Adrenal gland (tissue), 12 donors: ENCODE results near the gene BPIFB6. TPM values are rescaled to one million over a fixed set of nuclear protein-coding genes. Genes with fewer than 3 reads are reported as not detected.
"Not testable (repeated sequence)": the region's sequence is repeated elsewhere in the genome, so short reads cannot be mapped to it uniquely, and the experiment has no call there.

ENCODE experiments used
- DNase-seq, 7 donors: peaks; one replicate each; pipeline ENCODE4 v3.0.0-alpha.2; 2019 to 2020
- H3K27ac ChIP-seq, 5 donors: fragments of 200-600 bp; sonication (generic) in 4 of 5; 1 replicate in 3 of 5; 2 replicates in 2 of 5; pipeline versions ENCODE4 v1.5.1 to v1.8.0; 2016 to 2020; ENCODE audit warnings: mild to moderate bottlenecking in 1 of 5
- H3K27me3 ChIP-seq: fragments of 200-600 bp; 2 replicates; pipeline ENCODE4 v1.8.0; 2021
- H3K36me3 ChIP-seq, 2 donors: fragments of 200-600 bp; replicated peaks in 1 of 2; 1 replicate in 1 of 2; 2 replicates in 1 of 2; pipeline versions ENCODE4 v1.5.1 to v1.8.0; 2018 to 2022
- H3K4me1 ChIP-seq, 2 donors: fragments of 200-600 bp; replicated peaks in 1 of 2; 1 replicate in 1 of 2; 2 replicates in 1 of 2; pipeline versions ENCODE4 v1.5.1 to v1.8.0; 2018 to 2021
- H3K4me3 ChIP-seq, 4 donors: fragments of 200-600 bp; sonication (generic) in 3 of 4; one replicate each; pipeline ENCODE4 v1.5.1; 2016 to 2018
- H3K9me3 ChIP-seq, 3 donors: fragments of 200-600 bp; sonication (generic) in 1 of 3; replicated peaks in 1 of 3; 1 replicate in 2 of 3; 2 replicates in 1 of 3; pipeline versions ENCODE4 v1.5.1 to v1.8.0; 2016 to 2021
- CTCF ChIP-seq, 6 experiments: fragments of 450-650 bp in 4 of 6; fragments of 200-600 bp in 2 of 6; sonication (generic) in 1 of 6; IDR thresholded peaks; 1 replicate in 5 of 6; 2 replicates in 1 of 6; pipeline versions ENCODE4 v1.5.1 to v1.8.0; 2016 to 2021; ENCODE audit warnings: antibody characterized with exemption in 6 of 6, mild to moderate bottlenecking in 2 of 6, moderate library complexity in 1 of 6
- POLR2A ChIP-seq, 2 donors: fragments of 450-650 bp; IDR thresholded peaks; one replicate each; pipeline ENCODE4 v1.6.1; 2017; ENCODE audit warnings: antibody characterized with exemption in 2 of 2, mild to moderate bottlenecking in 2 of 2, moderate library complexity in 1 of 2
- WGBS, 4 donors: extraction: QIAGEN DNeasy Blood & Tissue Kit in 2 of 4; methylation state at CpG; one replicate each; pipeline versions ENCODE4 v1.1.5 to v1.1.7; 2013 to 2017; 5-methylcytosine and 5-hydroxymethylcytosine counted together
- intact Hi-C, 2 donors: fragments of 100-400 bp; cut with DNase I; formaldehyde crosslinking; loops; one replicate each; pipeline versions ENCODE4 v1.14.1 to v1.15.0; 2022 to 2023
- polyA plus RNA-seq, 3 donors: library from polyadenylated mRNA; stranded (reverse); fragments of 200-250 nt in 2 of 3; fragments of 350-450 nt in 1 of 3; fragmentation: Illumina TruSeq in 1 of 3; extraction: RNeasy Lipid Tissue Mini Kit (QIAGEN cat#74804) in 1 of 3; gene quantifications; one replicate each; pipeline ENCODE4 v1.2.3, GENCODE V29; 2013 to 2014
- total RNA-seq, 9 donors: library from RNA; depleted of rRNA in 4 of 9; stranded (reverse); fragments of >200 nt in 4 of 9; fragments of 120-200 nt in 1 of 9; fragmentation: NEBNext Ultra II Directional in 1 of 9; extraction: Animal tissue kit (Norgen Biotek cat#: 25700) in 1 of 9; gene quantifications; one replicate each; pipeline versions ENCODE4 v1.1.0 to v1.2.4, GENCODE V29; 2013 to 2023
- donor health status: healthy with polysubstance abuse.
- donor health status: Bipolar disorder and iron deficiency.
- donor health status: DM: yes; HTN: yes; CAD: no.
- donor health status: DM: no; HTN: no; CAD: no.
- donor health status: DM: no; HTN: no; CAD: no.
- donor health status: DM: yes; HTN: yes; CAD: no.

BPIFB6 gene
- total and polyA plus RNA-seq, 12 donors = not detected

GRCh38 chr20:33042983-33043730 is 11.7 kb downstream of the BPIFB6 start:
- no peak for TF ChIP-seq CTCF (IDR thresholded peaks at IDR 0.05)
- no peak for TF ChIP-seq POLR2A (IDR thresholded peaks at IDR 0.05)
- WGBS, 4 donors = 62 to 88% (median 79%) methylated on average over 2 of the region's 2 CpGs
- Histone ChIP-seq H3K9me3 (no peaks in the 10 kb centered on the region), H3K27me3 (no peaks in the 10 kb centered on the region), H3K36me3 (no peaks in the 10 kb centered on the region), H3K4me1 (no peaks in the 10 kb centered on the region), H3K27ac (no peak overlapping the region), H3K4me3 (no peak overlapping the region)
- intact Hi-C loops = no loop called here
- no peak for DNase-seq

- TF ChIP-seq POLR2A (IDR thresholded peaks at IDR 0.05) (no peak), CTCF (IDR thresholded peaks at IDR 0.05) (no peak)
- no peaks in the 10 kb centered on the region for H3K4me1 ChIP-seq
- H3K27ac ChIP-seq = no peak overlapping the region
- H3K36me3 ChIP-seq = no peaks in the 10 kb centered on the region
- WGBS, 4 donors = 39 to 42% (median 42%) methylated on average over 1 of the region's 1 CpG
- DNase-seq = no peak
- H3K4me3 ChIP-seq = no peak overlapping the region
- no peaks in the 10 kb centered on the region for H3K9me3 ChIP-seq
- H3K27me3 ChIP-seq = no peaks in the 10 kb centered on the region
- intact Hi-C loops = no loop called here
These were observed 12.3 kb downstream of the BPIFB6 start for GRCh38 chr20:33043731-33044181.

GRCh38 chr20:33045129-33045721 is 13.8 kb downstream of the BPIFB6 start:
- H3K27me3 ChIP-seq, H3K4me1 ChIP-seq, DNase-seq, H3K36me3 ChIP-seq, H3K9me3 ChIP-seq, intact Hi-C loops, H3K4me3 ChIP-seq, H3K27ac ChIP-seq: not testable (repeated sequence)
- 80 to 82% (median 81%) methylated on average over 15 of the region's 15 CpGs for WGBS, 4 donors

GRCh38 chr20:33046412-33046811 is 15.0 kb downstream of the BPIFB6 start:
- intact Hi-C loops = no loop called here
- TF ChIP-seq POLR2A (IDR thresholded peaks at IDR 0.05) (no peak), CTCF (IDR thresholded peaks at IDR 0.05) (no peak)
- WGBS, 4 donors = 64 to 68% (median 67%) methylated on average over 3 of the region's 3 CpGs
- H3K27ac ChIP-seq = no peak overlapping the region
- no peak for DNase-seq
- no peaks in the 10 kb centered on the region for H3K27me3 ChIP-seq
- no peak overlapping the region for H3K4me3 ChIP-seq
- no peaks in the 10 kb centered on the region for H3K4me1 ChIP-seq
- H3K36me3 ChIP-seq = no peaks in the 10 kb centered on the region
- no peaks in the 10 kb centered on the region for H3K9me3 ChIP-seq

- DNase-seq = no peak
- Histone ChIP-seq H3K27ac (no peak overlapping the region), H3K36me3 (no peaks in the 10 kb centered on the region), H3K27me3 (no peaks in the 10 kb centered on the region), H3K4me1 (no peaks in the 10 kb centered on the region), H3K9me3 (no peaks in the 10 kb centered on the region), H3K4me3 (no peak overlapping the region)
- intact Hi-C loops = no loop called here
- TF ChIP-seq POLR2A (IDR thresholded peaks at IDR 0.05) = no peak
- TF ChIP-seq CTCF (IDR thresholded peaks at IDR 0.05) = no peak
- 64 to 86% (median 72%) methylated on average over 4 of the region's 4 CpGs for WGBS, 4 donors
These were observed 19.9 kb downstream of the BPIFB6 start for GRCh38 chr20:33051333-33051732.
